OCI-LY7 (cell line): ENCODE data around the gene VPS26C. TPM values are rescaled to one million over a fixed set of nuclear protein-coding genes. Genes with fewer than 3 reads are reported as not detected.

Experiments
- BruUV-seq: library from RNA; stranded (reverse); fragments of 400-500 nt; replicated peaks from 2 replicates; lab custom pipeline; 2021; lab: Mats Ljungman, UMichigan
- CTCF ChIA-PET: fragments of 300-600 bp; sonication (Branson Sonifier 250); formaldehyde crosslinking; loops from one replicate; lab custom pipeline; 2022; ENCODE audit warnings: antibody characterized with exemption; ENCODE audit not compliant: unreplicated experiment; lab: Charles Lee
- POLR2A ChIA-PET: fragments of 300-600 bp; sonication (Branson Sonifier 250); formaldehyde crosslinking; loops from one replicate; lab custom pipeline; 2022; ENCODE audit warnings: antibody characterized with exemption; lab: Charles Lee
- DNase-seq: peaks from one replicate; pipeline ENCODE4 v3.0.0-alpha.2; 2015; ENCODE audit warnings: low spot score
- H2AFZ ChIP-seq: fragments of 200-600 bp; sonication (generic), shearing (Covaris generic); 2 replicates; pipeline ENCODE4 v1.6.1; 2014; ENCODE audit warnings: mild to moderate bottlenecking, antibody characterized with exemption, low read length, moderate library complexity
- H3K27ac ChIP-seq: fragments of 200-600 bp; sonication (generic); 2 replicates; pipeline ENCODE4 v1.5.1; 2014; ENCODE audit warnings: mixed run types, low read depth, mild to moderate bottlenecking, moderate library complexity, low read length, inconsistent platforms; ENCODE audit not compliant: poor library complexity, severe bottlenecking
- H3K36me3 ChIP-seq: fragments of 200-600 bp; sonication (generic); 2 replicates; pipeline ENCODE4 v1.6.1; 2014; ENCODE audit warnings: mild to moderate bottlenecking, antibody characterized with exemption, low read length, moderate library complexity, mixed read lengths; ENCODE audit not compliant: insufficient read depth
- H3K4me1 ChIP-seq: fragments of 200-600 bp; sonication (generic); 2 replicates; pipeline ENCODE4 v1.5.1; 2014; ENCODE audit warnings: mild to moderate bottlenecking, low read length; ENCODE audit not compliant: insufficient read depth, poor library complexity, severe bottlenecking
- H3K4me2 ChIP-seq: fragments of 200-600 bp; sonication (generic); 2 replicates; pipeline ENCODE4 v1.6.1; 2014; ENCODE audit warnings: mild to moderate bottlenecking, low read length
- H3K4me3 ChIP-seq: fragments of 200-600 bp; sonication (generic); 2 replicates; pipeline ENCODE4 v1.5.1; 2014; ENCODE audit warnings: mild to moderate bottlenecking, low read depth, low read length; ENCODE audit not compliant: poor library complexity, severe bottlenecking
- H3K79me2 ChIP-seq: fragments of 200-600 bp; sonication (generic); 2 replicates; pipeline ENCODE4 v1.6.1; 2016; ENCODE audit warnings: low read depth, mild to moderate bottlenecking, low read length, moderate library complexity, mixed read lengths; ENCODE audit not compliant: insufficient read depth
- H3K9me2 ChIP-seq: fragments of 200-600 bp; sonication (generic); 2 replicates; pipeline ENCODE4 v1.6.1; 2016; ENCODE audit warnings: mild to moderate bottlenecking, low read length, mixed read lengths; ENCODE audit not compliant: insufficient read depth
- H3K9me3 ChIP-seq: fragments of 200-600 bp; sonication (generic); 2 replicates; pipeline ENCODE4 v1.6.1; 2014; ENCODE audit warnings: mild to moderate bottlenecking, mixed run types, low read length, mixed read lengths
- H4K20me1 ChIP-seq: fragments of 200-600 bp; sonication (generic); 2 replicates; pipeline ENCODE4 v1.6.1; 2014; ENCODE audit warnings: mild to moderate bottlenecking, antibody characterized with exemption, low read length, moderate library complexity, mixed read lengths; ENCODE audit not compliant: insufficient read depth
- EZH2phosphoT487 ChIP-seq: fragments of 200-600 bp; sonication (generic); IDR thresholded peaks from 2 replicates; pipeline ENCODE4 v1.6.1; 2018; ENCODE audit warnings: low read depth, borderline replicate concordance, mild to moderate bottlenecking, mixed run types, antibody characterized with exemption, low read length, moderate library complexity, mixed read lengths
- intact Hi-C: fragments of 100-400 bp; cut with micrococcal nuclease; formaldehyde crosslinking; loops from one replicate; pipeline ENCODE4 v1.10.0; 2022; ENCODE audit not compliant: unreplicated experiment
- total RNA-seq, 2 experiments: library from RNA; depleted of rRNA in 1 of 2; stranded (reverse); fragments of >200 nt in 1 of 2; shearing (Covaris generic) in 1 of 2; gene quantifications; 2 replicates each; pipeline ENCODE4 v1.2.3, GENCODE V29; 2014 to 2022
- TF ChIP-seq, protein P1 (sequence below): fragments of 200-600 bp; sonication (generic); conservative IDR thresholded peaks from 2 replicates; pipeline ENCODE4 v1.5.1; 2014; ENCODE audit warnings: mild to moderate bottlenecking, antibody characterized with exemption, low read length, moderate library complexity, mixed read lengths

The VPS26C gene
- total RNA-seq, 2 experiments from 2014 or later = 33.0 to 46.7 TPM

DNA sequence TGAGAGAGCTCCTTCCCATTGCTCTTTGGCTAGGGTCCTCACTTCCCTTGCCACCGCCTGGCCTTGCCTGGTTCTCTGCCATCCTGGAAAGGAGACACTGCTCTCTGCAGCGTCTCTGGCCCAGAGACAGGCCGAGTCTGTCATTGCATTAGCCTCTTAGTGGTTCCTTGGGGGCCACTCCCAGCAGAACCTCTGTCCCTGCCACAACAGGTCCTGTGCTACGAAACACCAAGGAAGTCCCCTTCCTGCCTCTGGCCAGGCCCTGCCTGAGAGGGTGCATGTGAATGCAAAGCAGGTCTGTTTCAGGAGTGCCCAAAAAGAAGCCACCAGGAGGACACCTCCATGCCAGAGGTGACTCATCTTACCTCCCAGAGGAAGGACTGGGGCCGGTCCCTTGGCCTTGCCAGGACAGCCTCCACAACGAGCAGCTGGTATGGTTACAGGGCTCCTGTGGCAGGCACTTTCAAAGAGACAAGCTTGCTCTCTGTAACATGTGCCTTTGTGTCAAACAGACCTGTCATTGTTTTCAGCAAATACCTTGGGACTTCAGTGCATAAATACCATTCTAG lies 59.6 kb downstream of the VPS26C start:
- Histone ChIP-seq H3K36me3 (peaks cover 8% of the 10 kb centered on the region; the same call in 1 of the 2 replicates), H2AFZ (no peak overlapping the region), H3K27ac (no peak overlapping the region), H3K9me3 (peaks cover 9% of the 10 kb centered on the region; the same call in 1 of the 2 replicates), H3K4me3 (no peak overlapping the region), H4K20me1 (no peaks in the 10 kb centered on the region), H3K4me2 (no peak overlapping the region), H3K9me2 (no peaks in the 10 kb centered on the region), H3K79me2 (no peaks in the 10 kb centered on the region), H3K4me1 (peaks cover 4% of the 10 kb centered on the region)
- BruUV-seq = no TSS peak
- POLR2A ChIA-PET = interaction anchor here (0.6 to 1.2 kb wide), 4 partner anchors 31 to 204 kb away, joined by 3 to 4 read pairs (median 3); no protein-coding TSS in a partner anchor
- no peak for TF ChIP-seq EZH2phosphoT487
- TF ChIP-seq, protein P1, sequence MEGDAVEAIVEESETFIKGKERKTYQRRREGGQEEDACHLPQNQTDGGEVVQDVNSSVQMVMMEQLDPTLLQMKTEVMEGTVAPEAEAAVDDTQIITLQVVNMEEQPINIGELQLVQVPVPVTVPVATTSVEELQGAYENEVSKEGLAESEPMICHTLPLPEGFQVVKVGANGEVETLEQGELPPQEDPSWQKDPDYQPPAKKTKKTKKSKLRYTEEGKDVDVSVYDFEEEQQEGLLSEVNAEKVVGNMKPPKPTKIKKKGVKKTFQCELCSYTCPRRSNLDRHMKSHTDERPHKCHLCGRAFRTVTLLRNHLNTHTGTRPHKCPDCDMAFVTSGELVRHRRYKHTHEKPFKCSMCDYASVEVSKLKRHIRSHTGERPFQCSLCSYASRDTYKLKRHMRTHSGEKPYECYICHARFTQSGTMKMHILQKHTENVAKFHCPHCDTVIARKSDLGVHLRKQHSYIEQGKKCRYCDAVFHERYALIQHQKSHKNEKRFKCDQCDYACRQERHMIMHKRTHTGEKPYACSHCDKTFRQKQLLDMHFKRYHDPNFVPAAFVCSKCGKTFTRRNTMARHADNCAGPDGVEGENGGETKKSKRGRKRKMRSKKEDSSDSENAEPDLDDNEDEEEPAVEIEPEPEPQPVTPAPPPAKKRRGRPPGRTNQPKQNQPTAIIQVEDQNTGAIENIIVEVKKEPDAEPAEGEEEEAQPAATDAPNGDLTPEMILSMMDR = no peak
- DNase-seq = no peak
- CTCF ChIA-PET = no interaction called here
- intact Hi-C loops = no loop called here

DNA sequence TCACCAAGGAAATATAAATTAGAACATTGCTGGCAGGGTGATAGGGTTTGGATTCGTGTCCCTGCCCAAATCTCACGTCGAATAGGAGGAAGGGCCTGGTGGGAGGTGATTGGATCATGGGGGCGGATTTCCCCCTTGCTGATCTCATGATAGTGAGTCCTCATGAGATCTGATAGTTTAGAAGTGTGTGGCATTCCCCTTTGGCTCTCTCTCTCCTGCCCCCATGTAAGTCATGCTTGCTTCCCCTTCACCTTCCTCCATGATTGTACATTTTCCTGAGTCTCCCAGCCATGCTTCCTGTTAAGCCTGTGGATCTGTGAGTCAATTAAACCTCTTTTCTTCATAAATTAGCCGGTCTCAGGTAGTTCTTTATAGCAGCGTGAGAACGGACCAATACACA lies 60.6 kb downstream of the VPS26C start:
- Histone ChIP-seq H3K79me2 (no peaks in the 10 kb centered on the region), H2AFZ (no peak overlapping the region), H3K36me3 (peaks cover 12% of the 10 kb centered on the region; the same call in 1 of the 2 replicates), H4K20me1 (no peaks in the 10 kb centered on the region), H3K4me1 (peaks cover 4% of the 10 kb centered on the region), H3K9me2 (no peaks in the 10 kb centered on the region), H3K4me2 (no peak overlapping the region), H3K9me3 (peaks cover 7% of the 10 kb centered on the region; the same call in 1 of the 2 replicates), H3K4me3 (no peak overlapping the region), H3K27ac (no peak overlapping the region)
- CTCF ChIA-PET = no interaction called here
- no peak for DNase-seq
- BruUV-seq = no TSS peak
- POLR2A ChIA-PET = no interaction called here
- TF ChIP-seq, protein P1 = no peak
- TF ChIP-seq EZH2phosphoT487 = no peak
- intact Hi-C loops = no loop called here

DNA sequence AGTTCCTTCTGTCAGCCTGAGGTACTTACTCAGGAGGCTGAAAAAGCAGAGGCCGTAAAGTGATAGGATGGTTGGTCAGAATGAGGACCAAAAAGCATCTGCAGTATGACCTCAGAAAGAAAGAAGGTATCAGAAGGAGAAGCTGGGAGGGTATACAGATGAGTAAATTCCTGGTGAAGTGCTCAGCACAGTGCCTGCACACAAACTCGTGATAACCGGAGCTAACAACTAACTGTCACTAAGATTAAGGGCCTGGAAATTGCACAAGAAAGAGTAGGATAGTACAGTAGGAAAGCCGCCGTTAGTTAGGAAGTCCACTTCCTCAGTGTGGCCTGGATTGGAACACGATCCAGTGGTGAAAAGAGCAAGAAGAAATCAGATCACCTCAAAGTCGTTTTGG lies 62.6 kb downstream of the VPS26C start:
- ChIA-PET CTCF (no interaction called here), POLR2A (interaction anchor here (1.0 kb wide), 1 partner anchor 37 kb away, joined by 3 read pairs; no protein-coding TSS in a partner anchor)
- Histone ChIP-seq H3K27ac (no peak overlapping the region), H3K36me3 (peaks cover 21% of the 10 kb centered on the region; the same call in 1 of the 2 replicates), H3K4me3 (no peak overlapping the region), H3K79me2 (no peaks in the 10 kb centered on the region), H3K4me1 (no peaks in the 10 kb centered on the region), H2AFZ (no peak overlapping the region), H3K4me2 (no peak overlapping the region), H4K20me1 (no peaks in the 10 kb centered on the region), H3K9me3 (no peaks in the 10 kb centered on the region), H3K9me2 (no peaks in the 10 kb centered on the region)
- intact Hi-C loops = no loop called here
- TF ChIP-seq, protein P1 = no peak
- TF ChIP-seq EZH2phosphoT487 = no peak
- no TSS peak for BruUV-seq
- DNase-seq = no peak
